GM12892 (cell line): ENCODE results near the gene SEMA6D.

Source experiments
- POLR2A ChIP-seq: IDR thresholded peaks from 2 replicates; pipeline ENCODE4 v1.6.1; 2011; ENCODE audit warnings: low read depth, low read length, control low read depth
- POLR2AphosphoS5 ChIP-seq: IDR thresholded peaks from 2 replicates; pipeline ENCODE4 v1.6.1; 2011; ENCODE audit warnings: low read depth, low read length, control low read depth

DNA sequence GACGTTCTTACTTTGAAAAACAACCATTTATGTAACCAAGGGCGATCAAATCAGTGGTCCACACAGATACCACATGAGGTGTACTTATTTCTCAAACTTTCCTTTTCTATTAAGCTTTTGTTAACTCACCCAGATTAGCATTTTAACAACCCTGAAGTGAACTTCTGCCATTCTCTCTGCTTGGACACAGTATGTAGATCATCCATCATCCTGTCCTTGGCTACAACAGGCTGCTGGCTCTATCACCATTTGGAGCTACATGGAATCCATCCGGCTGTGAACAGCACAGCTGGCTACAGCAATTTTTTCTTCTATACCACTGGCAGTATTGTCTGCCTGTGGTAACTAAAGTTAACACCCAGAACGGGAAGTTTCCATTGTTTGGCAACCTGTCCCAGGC, 4.4 kb downstream of the SEMA6D start:
- TF ChIP-seq POLR2AphosphoS5: no peak
- TF ChIP-seq POLR2A: no peak
